ENCODE data around the gene FKBP8.
"Not testable (repeated sequence)": the region's sequence is repeated elsewhere in the genome, so short reads cannot be mapped to it uniquely, and the experiment has no call there.

The FKBP8 gene

DNA sequence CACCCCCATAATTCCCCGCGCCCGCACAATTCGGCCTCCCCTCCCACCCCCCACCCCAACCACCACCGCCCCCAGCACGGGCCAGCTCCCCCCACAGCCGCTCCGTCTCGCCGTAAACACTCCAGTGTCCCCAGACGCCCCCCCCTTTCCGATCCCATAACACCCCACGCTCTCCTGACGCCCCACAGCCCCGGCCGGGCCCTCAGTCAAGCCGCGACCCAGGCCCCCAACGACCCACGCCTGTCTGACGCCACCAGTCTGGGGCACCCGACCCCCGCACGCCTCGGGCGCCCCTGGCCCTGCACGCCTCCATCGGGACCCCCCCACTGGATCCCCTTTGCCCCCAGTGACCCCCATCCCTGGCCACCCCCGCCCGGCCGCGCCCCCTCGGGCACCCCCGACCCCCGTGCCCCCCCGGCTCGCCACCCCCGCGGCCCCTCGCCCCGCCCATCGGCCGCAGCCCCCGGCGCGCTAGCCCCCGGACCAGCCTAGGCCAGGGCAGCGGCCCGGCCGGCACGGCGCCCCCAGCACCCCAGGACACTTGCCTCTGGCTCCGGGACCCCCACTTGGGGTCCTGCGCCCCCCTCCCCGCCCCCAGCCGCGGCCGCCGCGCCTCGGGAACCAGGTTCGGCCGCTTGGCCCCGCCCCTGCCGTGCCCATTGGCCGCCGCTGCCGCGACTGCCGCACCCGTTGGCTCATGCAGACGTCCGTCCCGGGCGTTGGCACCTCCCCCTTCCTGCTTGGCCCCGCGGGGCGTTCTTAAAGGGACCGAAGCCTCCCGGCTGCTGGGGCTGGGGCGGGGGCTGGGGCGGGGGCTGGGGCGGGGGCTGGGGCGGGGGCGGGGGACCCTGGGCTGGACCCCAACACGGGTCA, at the start of gene FKBP8:
Gene FKBP8 (minus strand): TSS at position 633 of the 873 bp plus-strand sequence. CDS start 1,603 bp downstream, outside the sequence.
- DNase-seq = peak; percentile 93

DNA sequence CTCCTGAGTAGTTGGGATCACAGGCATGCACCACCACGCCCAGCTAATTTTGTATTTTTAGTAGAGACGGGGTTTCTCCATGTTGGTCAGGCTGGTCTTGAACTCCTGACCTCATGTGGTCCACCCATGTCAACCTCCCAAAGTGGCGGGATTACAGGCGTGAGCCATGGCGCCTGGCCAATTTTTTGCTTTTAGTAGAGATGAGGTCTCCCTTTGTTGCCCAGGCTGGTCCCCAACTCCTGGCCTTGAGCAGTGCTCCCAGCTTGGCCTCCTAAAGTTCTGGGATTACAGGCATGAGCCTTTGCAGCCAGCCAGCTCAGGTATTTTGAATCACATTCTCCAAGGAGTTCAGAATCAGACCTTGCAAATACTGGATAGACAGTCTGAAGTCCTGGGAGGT, 49.4 kb upstream of the FKBP8 start:
- DNase-seq = not testable (repeated sequence)

DNA sequence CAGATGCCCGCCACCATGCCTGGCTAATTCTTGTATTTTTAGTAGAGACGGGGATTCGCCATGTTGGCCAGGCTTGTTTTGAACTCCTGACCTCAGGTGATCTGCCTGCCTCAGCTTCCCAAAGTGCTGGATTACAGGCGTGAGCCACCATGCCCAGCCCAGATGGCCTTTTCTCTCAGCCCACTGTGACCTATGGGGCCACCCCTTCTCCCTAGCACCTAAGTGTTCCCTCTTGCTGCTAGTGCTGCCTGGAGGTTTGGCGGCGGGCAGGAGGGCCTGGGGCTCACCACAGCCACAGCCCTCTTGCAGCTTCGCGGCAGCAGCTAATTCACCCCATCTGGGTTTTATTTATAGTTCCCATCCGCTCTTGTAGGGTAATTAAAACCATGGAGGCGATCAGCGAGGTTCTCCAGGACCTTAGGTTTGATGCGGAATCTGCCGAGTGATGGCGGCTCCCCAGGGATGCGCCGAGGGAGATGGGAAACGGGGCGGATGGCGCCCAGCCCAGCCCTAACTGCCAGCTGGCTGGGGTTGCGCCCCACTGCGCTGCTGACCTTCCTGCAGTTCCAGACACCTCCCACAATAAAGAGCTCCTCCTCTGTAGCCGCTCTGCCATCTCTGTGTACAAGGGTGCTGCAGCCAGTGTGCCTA, 48.5 kb upstream of the FKBP8 start:
- no peak for DNase-seq

DNA sequence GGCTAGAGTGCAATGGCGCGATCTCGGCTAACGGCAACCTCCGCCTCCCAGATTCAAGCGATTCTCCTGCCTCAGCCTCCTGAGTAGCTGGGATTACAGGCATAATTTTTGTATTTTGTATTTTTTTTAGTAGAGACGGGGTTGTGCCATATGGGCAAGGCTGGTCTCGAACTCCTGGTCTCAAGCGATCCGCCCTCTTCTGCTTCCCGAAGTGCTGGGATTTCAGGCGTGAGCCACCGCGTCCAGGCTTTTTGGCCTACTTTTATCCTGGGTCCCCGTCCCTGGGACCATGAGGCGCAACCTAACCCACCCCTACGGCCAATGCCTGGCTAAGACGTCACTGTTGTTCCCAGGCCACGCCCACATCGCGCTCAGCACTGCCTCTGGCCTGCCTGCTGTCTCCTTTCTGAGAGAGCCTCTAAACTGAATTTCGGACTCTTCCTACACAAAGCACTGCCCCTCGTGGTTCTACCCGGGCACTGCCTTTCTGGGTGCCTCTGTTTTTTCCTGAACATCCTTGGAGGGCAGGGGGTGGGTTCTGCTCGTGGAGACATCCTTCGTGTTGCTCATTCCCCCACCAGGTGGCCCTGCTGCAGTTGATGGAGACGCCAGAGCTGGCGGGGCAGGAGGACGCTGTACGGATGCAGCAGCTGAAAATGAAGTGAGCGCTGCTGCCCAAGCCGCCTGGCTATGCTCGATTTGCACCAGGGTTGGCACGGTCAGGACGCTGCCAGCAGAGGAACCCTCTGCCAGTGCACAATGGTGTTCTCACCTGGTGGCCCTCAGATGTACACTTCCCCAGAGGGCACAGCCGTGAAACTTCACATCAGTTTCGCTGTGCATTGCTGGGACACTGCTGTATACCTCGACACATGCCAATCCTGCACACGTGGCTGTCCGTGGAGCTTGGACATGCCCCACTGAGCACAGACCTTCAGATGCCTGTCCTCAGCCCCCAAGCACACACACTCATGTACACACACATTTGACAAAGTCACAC, 47.2 kb upstream of the FKBP8 start:
- DNase-seq = no peak

DNA sequence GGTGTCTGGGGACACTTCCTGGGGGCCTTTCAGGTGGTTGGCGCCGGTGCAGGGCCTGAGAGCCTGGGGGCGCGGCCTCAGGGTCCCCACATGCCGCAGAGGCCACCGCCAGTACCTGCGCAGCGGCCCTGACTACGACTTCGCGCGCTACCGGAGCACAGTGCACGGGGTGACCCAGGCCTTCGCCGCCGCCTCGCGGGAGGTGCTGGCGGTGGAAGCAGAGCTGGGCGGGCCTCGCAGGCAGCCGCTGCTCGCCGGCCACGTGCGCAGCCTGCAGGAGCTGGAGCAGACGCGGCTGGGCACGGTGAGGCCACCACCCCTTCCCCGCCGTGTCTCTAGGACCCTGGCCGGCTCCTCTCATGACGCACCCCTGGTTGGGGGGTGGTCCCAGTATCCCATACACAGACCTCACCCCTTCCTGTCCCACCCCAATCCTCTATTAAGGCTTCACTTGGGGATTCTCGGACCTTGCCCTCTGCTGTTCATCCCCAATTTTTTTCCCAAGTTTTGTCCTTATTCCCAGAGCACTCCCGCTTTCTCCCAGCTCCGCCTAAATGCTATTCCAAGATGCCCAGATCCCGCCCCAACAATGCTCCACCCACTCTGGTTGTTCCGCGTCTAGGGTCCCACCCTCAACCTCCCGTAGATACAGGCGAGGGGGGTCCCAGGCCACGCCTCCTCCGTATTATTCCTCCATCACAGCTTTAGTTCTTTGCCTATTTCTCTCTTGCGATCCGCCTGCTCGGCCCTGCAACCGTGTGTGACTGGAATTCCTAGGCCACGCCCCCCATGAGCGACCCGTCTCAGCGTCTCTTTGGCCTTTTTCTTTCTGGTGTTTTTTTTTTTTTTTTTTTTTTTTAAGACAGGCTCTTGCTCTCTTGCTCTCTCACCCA, 46.3 kb upstream of the FKBP8 start:
- peak; percentile 62 to 66 for DNase-seq

DNA sequence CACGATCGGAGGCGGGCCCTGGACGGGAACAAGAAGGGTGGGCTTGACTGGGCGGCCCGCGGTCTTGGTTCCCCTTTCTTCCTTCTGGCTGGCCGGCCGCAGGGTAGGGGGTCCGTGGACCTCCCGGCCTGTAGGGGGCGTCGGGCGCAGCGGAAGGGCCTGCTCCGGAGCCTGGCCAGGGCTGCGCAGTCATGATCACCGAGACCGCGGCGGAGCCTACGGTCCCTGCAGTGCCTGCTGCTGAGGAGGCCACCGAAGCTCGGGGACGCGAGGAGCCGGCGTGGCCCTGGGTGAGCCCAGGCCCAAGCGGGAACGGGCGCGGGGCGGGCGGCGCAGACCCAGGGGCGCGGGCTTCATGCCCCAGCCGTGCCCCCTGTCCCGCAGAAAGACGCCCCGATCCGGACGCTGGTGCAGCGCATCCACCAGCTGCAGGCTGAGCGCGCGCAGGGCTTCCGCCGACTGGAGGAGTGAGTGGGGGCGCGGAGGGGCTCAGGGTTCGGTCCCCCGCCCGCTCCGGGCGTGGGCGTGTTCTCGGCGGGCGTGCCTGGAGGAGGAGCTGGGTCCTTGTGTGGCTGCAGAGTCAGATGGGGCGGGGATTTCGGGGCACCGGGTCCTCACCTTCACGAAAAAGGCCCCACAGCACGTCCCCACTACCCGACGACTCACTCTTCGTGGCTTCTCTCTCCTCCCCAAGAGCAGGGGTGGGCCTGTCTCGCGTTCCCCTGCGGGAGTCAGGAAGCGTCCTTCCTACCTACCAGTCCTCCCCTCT, 45.4 kb upstream of the FKBP8 start, which contains the start of gene REX1BD:
Gene REX1BD (plus strand): TSS at position 188 of the 769 bp plus-strand sequence. CDS start 4 bp downstream, at position 192.
- peak; percentile 73 to 83 for DNase-seq

DNA sequence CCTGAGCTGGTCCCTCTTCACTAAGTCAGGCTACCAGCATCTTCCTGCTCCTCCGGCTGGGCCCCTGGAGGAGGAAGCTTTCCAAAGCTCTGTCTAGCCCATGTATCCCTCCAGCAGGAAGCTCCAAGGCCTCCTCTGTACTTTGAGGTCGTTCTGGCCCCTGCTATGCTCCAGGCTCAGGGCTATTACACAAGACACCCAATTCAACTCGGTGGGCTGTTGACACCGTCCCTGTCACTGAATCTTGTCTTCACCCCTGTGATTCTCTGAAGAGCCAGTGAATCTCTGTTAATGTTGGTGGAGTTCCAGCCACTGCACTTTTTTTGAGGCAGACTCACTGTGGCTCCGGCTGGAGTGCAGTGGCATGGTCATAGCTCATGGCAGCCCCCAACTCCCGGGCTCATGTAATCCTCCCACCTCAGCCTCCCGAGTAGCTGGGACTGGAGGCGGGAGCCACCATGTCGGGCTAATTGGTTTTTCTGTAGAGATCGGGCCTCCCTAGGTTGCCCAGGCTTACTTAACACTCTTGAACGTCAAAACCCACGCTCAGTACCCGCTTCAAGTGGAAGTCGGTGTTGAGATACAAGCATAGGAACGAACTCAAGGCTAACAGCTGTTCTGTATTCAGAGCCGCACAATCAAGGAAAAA, 44.7 kb upstream of the FKBP8 start:
- DNase-seq = no peak

DNA sequence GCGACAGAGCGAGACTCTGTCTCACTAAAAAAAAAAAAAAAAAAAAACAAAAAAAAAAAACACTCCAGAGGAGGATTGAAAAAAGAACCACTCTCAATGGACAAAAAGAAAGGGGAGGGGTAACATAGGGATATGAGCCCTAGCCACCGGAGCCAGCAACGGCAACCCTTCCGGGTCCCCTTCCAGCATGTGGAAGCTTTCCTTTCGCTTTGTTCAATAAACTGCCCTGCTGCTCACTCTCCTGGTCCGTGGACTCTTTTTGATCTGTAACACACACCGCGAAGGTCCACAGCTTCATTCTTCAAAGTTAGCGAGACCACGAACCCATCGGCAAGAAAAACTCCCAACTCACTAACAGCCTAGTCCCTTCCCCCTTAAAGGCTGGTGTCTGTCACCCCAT, 44.2 kb upstream of the FKBP8 start:
- DNase-seq = no peak

DNA sequence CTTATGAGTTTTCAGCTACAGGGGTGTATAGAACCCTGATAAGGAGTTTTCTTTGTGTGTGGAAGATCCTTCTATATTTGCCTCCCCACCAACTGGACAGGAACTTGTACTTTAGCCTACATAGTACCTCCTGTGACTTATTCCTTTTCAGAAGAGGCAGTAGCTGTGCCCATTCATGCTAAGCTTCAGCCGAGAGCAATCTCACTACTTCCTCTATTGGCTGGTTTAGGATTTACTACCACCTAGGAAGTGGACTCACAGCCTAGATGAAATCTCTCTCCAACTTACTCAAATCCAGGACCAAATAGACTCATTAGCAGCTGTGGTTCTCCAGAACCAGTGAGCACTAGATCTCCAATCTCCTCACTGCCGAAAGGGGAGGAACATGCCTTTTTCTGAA, 42.9 kb upstream of the FKBP8 start:
- DNase-seq = no peak

DNA sequence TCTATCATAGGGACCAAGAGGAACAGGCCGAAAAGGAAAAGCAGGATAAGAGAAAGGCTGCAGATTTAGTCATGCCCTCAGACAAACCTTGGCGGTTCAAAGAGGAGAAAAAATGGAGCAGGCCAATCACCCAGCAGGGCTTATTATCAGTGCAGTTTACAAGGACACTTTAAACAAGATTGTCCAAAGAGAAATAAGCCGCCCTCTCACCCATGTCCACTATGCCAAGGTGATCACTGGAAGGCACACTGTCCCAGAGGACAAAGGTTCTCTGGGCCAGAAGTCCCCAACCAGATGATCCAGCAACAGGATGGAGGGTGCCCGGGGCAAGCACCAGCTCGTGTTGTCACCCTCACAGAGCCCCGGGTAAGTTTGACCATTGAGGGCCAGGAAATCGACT, 36.9 kb upstream of the FKBP8 start:
- DNase-seq = no peak

DNA sequence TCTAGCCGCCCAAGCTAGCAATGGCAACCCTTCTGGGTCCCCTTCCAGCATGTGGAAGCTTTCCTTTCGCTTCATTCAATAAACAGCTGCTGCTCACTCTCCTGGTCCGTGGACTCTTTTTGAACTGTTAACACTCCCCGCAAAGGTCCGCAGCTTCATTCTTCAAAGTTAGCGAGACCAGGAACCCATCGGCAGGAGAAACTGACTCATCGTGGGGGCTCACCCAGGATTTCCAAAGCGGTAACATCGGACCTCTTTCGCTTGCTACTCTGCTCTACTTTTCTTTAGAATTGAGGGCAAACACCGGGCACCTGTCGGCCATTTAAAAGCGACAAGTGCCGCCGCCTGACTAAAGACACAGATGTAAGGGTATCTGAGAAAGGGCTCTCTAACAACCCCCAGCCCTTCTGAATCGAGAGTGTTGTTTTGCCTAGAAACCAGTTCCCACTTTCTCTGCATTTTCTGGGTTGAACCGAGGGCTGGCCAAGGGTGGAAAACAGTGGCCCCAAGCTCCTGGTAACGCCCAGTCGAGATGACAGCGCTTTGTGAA, 34.1 kb upstream of the FKBP8 start:
- DNase-seq = no peak

DNA sequence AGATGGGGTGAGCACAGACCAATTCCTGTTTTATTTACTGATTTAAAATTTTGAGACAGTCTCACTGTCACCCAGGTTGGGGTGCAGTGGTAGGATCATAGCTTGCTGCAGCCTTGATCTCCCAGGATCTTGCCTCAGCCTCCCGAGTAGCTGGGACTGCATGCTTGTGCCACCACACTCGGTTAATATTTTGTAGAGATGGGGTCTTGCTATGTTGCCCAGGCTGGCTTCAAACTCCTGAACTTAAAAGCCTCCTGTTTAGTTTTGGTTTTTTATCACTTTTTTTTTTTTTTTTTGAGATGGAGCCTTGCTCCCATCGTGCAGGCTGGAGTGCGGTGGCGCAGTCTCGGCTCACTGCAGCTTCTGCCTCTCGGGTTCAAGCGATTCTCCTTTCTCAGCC, 33.0 kb upstream of the FKBP8 start:
- no peak for DNase-seq

DNA sequence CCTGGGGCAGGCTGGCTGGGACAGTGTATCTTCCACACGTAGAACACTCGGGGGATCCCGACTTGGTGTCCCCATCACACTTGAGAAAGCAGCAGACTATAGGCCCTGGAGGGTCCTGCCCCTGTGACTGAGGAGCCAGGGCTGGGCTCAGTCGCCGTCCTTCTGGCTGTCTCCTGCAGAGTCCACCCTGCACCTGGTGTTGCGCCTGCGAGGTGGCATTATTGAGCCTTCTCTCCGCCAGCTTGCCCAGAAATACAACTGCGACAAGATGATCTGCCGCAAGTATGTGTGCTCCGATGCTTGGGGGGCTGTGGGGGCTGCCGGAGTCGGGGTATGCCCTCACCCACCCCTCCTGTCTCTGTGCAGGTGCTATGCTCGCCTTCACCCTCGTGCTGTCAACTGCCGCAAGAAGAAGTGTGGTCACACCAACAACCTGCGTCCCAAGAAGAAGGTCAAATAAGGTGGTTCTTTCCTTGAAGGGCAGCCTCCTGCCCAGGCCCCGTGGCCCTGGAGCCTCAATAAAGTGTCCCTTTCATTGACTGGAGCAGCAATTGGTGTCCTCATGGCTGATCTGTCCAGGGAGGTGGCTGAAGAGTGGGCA, 31.4 kb upstream of the FKBP8 start:
- no peak for DNase-seq

DNA sequence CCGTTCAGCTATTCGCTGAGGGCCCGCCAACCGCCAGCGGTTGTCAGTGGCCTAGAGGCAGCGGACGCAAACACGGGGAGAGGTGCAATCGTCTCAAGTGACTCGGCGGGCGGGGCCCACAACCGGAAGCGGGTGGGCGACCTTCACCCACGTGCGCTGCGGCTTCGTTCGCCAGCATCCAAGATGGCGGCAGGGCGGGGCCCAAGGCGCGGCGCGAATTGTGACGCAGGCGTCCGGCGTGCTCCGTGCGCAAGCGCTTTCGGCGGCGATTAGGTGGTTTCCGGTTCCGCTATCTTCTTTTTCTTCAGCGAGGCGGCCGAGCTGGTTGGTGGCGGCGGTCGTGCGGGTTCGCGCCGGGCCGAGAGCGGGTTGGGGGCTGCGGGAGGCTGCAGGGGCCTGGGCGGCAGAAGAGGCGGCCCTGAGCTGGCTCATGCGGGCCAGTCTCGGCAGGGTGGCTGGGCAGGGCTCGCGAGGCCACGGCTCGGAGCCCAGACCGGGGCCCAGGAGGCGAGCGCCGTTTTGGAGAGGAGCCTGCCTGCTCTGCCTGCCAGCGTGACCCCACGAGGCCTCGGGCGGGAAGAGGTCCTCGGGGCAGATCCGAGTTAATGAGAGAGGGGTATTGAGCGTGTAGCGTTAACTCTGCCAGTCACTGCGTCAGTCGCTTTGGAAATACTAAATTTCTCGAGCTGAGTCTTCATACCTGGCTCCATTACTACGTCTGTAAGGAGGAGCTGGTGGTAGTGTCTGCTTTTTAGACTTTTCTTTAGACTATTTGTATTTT, 28.4 kb upstream of the FKBP8 start, which contains the start of gene UBA52:
Gene UBA52 (plus strand): TSS at position 294 of the 781 bp plus-strand sequence. CDS start 1,444 bp downstream, outside the sequence.
- DNase-seq = peak; percentile 98 to 99

DNA sequence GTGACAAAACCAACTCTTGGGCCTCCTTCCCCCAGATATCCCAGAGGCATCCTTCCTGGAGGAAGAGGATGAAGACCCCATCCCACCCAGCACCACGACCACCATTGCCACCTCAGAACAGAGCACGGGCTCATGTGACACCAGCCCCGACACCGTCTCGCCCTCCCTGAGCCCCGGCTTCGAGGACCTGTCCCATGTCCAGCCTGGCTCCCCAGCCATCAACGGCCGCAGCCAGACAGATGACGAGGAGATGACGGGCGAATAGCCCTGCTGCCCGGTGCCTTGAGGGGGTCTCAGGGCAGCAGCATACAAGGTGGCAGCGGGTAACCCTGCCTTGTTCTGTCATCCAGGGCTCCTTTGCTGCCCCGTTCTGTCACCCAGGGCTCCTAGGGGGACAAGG, 25.0 kb upstream of the FKBP8 start:
- DNase-seq = no peak

DNA sequence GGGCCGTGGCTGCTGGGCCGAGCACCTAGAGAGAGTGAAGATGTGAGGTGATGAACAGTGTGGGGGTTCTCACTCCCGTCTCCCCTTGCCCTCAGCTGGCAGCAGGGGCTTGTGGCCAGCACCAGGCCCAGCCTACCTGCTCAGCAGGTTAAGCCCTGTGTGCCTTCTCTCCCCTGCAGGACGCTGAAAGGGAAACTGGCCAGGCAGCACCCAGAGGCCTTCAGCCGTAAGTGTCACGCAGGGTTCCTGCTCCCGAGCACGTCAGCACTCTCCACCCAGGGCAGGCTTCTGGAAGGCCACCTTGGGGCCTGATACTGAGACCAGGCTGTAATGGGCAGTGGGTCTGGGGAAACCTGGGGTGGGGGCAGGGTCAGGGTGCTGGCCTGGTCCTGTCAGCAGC, 23.6 kb upstream of the FKBP8 start:
- no peak for DNase-seq

DNA sequence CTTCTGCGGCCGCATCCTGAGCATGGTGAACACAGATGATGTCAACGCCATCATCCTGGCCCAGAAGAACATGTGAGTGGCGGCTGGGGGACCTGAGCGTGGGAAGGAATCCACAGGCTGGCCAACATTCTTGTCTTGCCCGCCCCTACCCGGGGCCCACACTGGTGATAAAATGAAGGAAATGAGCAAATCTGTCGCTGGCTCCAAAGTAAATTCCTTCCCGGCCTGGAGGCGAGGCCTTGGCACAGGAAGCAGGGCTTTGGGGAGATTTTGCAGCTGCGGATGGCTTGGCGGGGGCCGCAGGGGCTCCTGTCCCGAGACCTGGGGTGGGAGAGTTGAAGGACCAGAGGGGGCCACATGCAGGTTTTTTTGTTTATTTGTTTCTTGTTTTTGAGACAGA, 18.7 kb upstream of the FKBP8 start:
- DNase-seq = no peak

DNA sequence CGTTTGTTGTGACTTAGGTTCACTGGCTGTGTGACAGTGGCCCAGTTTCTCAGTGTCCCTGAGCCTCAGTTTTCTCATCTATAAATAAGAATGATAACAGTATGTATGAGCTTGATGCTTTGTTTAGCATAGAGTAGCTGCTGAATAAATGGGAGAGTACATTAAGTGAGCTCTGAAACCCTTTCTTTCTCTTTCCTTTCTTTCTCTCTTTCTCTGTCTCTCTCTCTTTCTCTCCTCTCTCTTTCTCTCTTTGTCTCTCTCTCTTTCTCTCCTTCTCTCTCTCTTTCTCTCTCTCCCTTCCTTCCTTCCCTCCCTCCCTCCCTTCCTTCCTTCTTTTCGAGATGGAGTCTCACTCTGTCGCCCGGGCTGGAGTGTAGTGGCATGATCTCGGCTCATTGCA, 16.3 kb upstream of the FKBP8 start:
- DNase-seq = no peak

DNA sequence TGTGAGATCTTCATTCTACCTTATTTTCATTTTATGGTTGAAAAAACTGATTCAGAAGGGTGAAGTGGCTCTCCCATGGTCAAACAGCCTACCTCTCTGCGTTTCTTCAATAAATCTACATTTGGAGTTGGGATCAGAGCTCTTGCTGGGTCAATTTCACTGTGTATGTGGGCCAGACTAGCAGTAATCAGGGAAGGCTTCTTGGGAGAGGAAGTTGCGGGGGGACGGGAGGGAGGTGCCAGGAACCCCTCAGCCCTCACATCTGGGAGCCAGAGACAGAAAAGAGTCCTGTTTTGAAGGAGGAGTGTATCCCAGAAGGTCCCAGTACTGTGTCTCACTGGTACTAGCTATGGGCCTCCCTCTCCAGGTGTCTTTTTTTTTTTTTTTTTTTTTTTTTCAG, 15.2 kb upstream of the FKBP8 start:
- DNase-seq = no peak
